GM12872 (cell line): ENCODE results near the gene MISP.

Experiments
- CTCF ChIP-seq: IDR thresholded peaks from 3 replicates; pipeline ENCODE4 v1.5.1; 2011; ENCODE audit warnings: low read depth, mild to moderate bottlenecking, low read length, moderate library complexity; ENCODE audit not compliant: insufficient read depth

The MISP gene, protein sequence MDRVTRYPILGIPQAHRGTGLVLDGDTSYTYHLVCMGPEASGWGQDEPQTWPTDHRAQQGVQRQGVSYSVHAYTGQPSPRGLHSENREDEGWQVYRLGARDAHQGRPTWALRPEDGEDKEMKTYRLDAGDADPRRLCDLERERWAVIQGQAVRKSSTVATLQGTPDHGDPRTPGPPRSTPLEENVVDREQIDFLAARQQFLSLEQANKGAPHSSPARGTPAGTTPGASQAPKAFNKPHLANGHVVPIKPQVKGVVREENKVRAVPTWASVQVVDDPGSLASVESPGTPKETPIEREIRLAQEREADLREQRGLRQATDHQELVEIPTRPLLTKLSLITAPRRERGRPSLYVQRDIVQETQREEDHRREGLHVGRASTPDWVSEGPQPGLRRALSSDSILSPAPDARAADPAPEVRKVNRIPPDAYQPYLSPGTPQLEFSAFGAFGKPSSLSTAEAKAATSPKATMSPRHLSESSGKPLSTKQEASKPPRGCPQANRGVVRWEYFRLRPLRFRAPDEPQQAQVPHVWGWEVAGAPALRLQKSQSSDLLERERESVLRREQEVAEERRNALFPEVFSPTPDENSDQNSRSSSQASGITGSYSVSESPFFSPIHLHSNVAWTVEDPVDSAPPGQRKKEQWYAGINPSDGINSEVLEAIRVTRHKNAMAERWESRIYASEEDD

DNA sequence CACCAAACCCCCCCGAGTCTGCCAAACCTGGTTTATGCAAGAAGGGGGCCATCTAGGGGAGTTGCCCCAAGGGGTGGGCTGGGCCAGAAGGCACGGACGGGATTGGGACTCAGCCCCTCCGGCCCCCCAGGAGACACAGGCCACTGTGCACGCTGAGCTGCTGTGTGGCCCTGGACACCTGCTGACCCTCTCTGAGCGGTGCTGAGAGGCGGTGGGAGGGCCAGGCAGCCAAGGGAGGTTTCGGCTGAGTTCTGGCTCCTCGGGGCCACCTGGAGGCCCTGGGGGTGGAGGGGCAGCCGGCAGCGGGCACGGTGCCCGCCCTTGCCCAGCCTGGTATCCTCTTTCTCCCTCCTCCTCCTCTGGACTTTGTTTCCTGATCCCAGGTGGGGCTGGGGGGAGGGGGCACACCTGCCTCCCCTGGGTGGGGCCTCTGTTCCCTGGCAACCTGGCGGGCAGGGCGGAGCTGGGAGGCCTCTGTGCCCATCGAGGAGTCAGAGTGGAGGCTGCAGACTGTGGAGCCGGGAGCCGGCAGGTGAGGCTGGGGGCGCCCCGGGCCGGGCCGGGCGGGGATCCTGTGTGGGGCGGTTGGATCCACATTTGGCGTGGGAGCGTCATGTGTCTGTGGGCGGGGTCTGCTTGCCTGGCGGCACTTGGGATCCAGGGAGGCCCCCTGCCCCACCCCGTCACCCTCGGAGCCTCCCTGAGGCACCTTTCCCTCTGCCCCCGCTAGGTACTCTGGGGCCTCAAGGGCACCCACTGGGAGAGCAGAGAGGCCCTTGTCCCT lies at the start of gene MISP:
MISP (plus strand) TSS at position 473 of the 784 bp plus-strand sequence. CDS start 5,835 bp downstream, outside the sequence.
- no peak for TF ChIP-seq CTCF

- TF ChIP-seq CTCF, result no peak
Measured at GRCh38 chr19:703329-703650, 47.6 kb upstream of the MISP start.

- no peak for TF ChIP-seq CTCF
Measured at GRCh38 chr19:703651-704446, 47.1 kb upstream of the MISP start.

- no peak for TF ChIP-seq CTCF
Measured at GRCh38 chr19:704447-704741, 46.5 kb upstream of the MISP start.

GRCh38 chr19:708154-709143 lies 42.5 kb upstream of the MISP start, which contains the start of gene PALM:
Gene PALM (plus strand): TSS chr19:708935. CDS start chr19:709147, 212 bp downstream.
- no peak for TF ChIP-seq CTCF

DNA sequence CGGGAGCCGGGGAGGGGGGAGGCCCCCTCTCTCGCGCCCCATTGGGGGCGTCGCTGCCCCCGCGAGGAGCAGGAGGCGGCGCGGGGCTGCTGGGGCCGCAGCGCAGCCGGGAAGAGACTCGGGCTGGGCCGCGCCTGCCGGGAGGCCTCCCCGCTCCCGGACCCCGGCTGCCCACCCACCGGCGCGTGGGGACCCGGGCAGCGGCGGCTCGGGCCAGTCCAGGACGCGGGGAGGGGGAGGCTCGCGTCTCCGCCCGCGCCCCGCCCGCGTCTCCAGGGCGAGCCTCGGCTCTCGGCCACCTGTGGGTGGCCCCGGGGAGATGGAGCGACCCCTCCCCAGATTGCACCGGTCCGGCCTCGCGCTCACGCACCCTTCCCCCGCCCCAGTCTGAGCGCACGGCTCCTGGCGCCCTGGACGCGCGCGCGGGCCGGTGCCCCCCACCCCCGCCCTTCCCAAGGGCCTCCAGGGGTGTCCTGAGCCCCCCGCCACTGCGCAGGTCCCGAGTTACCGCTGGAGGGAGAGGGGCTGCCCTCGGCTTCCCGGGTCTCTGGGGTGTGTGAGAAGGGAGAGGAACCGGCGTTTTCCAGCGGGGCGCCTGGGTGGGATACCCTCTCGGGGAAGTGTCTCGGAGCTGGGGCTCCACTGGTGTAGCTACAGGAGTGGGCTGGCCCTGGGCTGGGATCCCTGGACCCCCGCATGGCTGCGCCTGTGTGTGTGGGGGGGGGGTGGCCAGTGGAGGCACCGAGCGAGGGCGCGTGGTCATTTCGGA lies 41.5 kb upstream of the MISP start:
- no peak for TF ChIP-seq CTCF
